ENCODE measurements around the gene PPP1R8.
"Not testable (repeated sequence)": the region's sequence is repeated elsewhere in the genome, so short reads cannot be mapped to it uniquely, and the experiment has no call there.

PPP1R8 gene

DNA sequence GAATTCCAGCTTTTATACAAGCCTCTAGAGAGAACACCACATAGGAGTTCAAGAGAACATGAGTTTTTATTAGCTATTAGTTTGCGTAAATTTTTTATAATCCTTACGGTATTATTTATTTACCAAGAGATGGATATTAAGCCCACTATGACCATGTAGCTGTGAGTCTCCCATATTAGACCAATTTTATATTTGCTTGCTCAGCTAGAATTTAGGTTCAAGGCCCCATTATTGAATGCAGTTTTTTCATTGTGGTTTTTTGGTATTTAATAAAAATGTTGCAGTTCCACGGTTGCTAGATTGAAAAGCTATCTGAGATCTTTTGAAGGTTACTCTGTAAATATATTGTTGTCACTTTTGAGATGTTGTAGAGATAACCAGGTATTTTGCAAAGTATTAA lies 2.9 kb downstream of the PPP1R8 start:
- H3K4me3 ChIP-seq (ENCODE audit: low read depth, low read length), result no peak overlapping the region
- TF ChIP-seq, protein P1, sequence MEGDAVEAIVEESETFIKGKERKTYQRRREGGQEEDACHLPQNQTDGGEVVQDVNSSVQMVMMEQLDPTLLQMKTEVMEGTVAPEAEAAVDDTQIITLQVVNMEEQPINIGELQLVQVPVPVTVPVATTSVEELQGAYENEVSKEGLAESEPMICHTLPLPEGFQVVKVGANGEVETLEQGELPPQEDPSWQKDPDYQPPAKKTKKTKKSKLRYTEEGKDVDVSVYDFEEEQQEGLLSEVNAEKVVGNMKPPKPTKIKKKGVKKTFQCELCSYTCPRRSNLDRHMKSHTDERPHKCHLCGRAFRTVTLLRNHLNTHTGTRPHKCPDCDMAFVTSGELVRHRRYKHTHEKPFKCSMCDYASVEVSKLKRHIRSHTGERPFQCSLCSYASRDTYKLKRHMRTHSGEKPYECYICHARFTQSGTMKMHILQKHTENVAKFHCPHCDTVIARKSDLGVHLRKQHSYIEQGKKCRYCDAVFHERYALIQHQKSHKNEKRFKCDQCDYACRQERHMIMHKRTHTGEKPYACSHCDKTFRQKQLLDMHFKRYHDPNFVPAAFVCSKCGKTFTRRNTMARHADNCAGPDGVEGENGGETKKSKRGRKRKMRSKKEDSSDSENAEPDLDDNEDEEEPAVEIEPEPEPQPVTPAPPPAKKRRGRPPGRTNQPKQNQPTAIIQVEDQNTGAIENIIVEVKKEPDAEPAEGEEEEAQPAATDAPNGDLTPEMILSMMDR (IDR thresholded peaks at IDR 0.05; ENCODE audit: low read depth, low read length, missing control alignments), result no peak
- DNase-seq (ENCODE audit: low read depth), result no peak

DNA sequence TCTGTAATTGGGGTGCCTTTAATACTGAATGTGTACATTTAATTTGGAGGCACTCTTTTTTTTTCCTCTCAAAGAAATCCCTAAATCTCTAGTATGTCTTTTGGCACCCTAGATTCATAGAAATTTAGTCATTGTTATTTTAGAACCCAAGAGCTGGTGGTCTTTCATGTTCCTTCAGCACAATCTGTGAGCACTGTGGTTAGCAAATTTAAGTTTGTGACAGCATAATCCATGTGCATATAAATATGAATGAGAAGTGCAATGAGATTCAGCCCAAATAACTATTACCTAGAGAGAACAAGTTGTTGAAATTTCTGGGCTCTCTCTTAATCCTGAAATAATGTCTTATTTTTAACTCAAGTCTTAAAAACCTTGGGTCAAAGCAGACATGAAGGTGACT lies 4.5 kb downstream of the PPP1R8 start:
- no peak for DNase-seq (ENCODE audit: low read depth)

DNA sequence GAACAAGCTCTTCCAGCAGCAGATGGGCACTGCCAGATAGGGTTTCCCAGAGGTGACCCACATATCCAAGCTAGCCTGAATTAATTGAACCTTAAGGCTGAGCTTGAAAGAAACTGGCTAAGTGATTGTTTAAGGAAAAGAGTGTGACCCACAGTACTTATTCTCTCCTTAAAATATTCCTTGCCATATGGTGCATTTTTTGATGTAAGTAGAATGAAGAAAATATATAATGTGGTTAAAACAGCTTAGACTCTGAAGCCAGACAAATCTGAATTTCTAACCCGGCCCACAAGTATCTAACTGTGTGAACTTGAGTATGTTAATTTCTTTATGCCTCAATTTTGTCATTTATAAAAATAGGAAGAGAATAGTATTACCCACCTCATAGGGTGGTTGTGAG lies 4.9 kb downstream of the PPP1R8 start:
- DNase-seq (ENCODE audit: low read depth), result no peak
- H3K4me3 ChIP-seq (ENCODE audit: low read depth, low read length), result no peak overlapping the region
- TF ChIP-seq, protein P1 (IDR thresholded peaks at IDR 0.05; ENCODE audit: low read depth, low read length, missing control alignments), result no peak

More for the DNA sequence above, 4.5 kb downstream of the PPP1R8 start:
- TF ChIP-seq, protein P1 (IDR thresholded peaks at IDR 0.05; ENCODE audit: low read depth, low read length, missing control alignments), result no peak
- H3K4me3 ChIP-seq (ENCODE audit: low read depth, low read length), result no peak overlapping the region

DNA sequence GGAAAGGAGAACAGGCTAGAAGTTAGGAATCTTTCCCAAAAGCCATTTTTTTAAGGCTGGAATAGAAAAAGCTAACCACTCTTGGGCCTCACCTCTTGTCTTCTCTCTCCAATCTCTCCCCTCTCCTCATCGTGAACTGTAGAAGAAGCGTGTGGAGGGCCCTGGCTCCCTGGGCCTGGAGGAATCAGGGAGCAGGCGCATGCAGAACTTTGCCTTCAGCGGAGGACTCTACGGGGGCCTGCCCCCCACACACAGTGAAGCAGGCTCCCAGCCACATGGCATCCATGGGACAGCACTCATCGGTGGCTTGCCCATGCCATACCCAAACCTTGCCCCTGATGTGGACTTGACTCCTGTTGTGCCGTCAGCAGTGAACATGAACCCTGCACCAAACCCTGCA lies 19.4 kb downstream of the PPP1R8 start:
- TF ChIP-seq, protein P1 (IDR thresholded peaks at IDR 0.05; ENCODE audit: low read depth, low read length, missing control alignments), result no peak
- H3K4me3 ChIP-seq (ENCODE audit: low read depth, low read length), result no peak overlapping the region
- DNase-seq (ENCODE audit: low read depth), result no peak

DNA sequence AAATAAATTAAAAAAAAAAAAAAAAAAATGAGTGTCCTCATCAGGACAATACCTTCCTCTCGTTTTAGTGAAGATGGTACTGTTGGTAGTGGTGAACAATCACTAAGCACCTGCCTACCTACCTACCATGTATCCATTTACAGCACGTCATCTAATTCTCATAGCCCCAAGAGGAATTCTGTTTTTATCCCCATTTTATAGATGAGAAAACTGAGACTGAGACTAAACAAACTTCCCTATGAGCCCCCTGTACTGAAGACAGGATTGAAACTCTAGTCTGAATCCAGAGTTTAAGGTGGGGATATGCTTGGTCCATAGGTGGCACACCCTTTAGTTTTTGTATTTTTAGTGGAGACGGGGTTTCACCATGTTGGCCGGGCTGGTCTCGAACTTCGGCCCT lies 24.5 kb downstream of the PPP1R8 start:
- TF ChIP-seq, protein P1 (IDR thresholded peaks at IDR 0.05; ENCODE audit: low read depth, low read length, missing control alignments), result no peak
- no peak for DNase-seq (ENCODE audit: low read depth)
- no peak overlapping the region for H3K4me3 ChIP-seq (ENCODE audit: low read depth, low read length)

DNA sequence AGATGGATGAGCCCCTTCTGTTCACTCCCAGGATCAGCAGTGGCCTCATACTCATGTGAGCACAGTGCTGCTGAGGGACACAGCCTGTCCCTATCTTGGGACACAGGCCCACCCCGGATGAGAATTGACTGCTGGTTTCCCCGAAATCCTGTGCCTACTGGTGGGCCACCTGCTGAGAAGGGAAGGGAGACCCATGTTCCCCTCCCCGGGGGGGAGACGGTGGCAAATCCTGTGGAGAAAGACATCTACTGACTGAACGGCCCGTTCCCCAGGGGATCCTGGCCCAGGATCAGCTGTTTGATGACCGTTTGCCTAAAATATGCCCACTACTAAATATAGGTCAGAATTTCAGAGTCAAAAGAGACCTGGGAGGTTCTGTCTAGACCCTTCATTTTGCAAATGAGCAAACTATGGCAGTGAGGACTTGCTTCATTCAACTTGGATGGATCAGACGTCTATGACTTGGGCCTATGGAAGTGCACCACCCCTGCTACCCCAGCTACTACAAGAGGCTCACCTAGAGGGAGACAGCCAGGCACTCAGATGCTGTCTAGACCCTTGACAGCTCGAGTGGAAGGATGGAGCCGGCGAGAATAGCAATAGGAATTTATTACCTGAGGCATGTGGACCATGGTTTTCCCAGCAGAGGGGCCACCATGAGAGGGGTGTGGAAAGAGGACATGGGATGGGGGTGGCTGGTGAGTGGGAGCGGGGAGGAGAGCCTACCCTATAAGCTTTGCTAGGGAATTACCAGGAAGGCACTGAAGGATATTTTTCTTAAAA lies 26.2 kb downstream of the PPP1R8 start:
- no peak overlapping the region for H3K4me3 ChIP-seq (ENCODE audit: low read depth, low read length)
- no peak for DNase-seq (ENCODE audit: low read depth)
- TF ChIP-seq, protein P1 (IDR thresholded peaks at IDR 0.05; ENCODE audit: low read depth, low read length, missing control alignments), result no peak

DNA sequence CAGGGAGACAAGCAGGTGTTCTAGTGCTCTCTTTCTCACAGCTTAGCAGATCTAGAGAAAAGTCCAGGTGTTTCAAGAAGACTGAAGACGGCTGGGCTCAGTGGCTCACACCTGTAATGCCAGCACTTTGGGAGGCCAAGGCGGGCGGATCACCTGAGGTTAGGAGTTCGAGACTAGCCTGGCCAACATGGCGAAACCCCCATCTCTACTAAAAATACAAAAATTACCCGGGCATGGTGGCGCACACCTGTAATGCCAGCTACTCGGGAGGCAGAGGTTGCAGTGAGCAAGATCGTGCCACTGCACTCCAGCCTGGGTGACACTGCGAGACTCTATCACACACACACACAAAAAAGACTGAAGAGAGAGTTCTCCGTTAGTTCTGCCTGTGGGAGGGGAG lies 27.0 kb downstream of the PPP1R8 start:
- H3K4me3 ChIP-seq (ENCODE audit: low read depth, low read length); DNase-seq (ENCODE audit: low read depth): not testable (repeated sequence)
